Measurements from ENCODE around the gene CEP41.
"Not testable (repeated sequence)": the region's sequence is repeated elsewhere in the genome, so short reads cannot be mapped to it uniquely, and the experiment has no call there.

CEP41 gene

DNA sequence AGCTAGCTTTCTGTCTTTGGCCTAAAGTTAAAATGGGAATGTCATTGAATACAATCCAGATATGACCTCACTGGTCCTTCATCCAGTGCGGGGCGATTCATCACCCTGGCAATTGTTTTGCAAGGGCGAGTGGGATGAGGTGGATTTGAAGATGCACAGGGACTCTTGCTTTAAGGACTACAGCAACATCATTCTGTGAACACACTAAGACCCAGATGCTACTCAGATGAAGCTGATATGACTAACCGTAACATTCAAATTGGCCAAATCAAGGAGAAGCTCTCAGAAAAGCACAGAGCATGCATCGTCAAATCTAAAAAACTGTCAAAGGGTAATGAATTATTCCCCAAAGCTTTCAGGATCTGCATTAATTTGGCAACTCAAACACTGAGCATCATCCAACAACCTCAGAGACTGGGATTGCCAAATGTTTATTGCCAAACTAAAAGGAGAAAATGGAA, 47.7 kb downstream of the CEP41 start:
- DNase-seq (ENCODE audit: low read depth in 2 of 2, low spot score in 1 of 2): no peak

DNA sequence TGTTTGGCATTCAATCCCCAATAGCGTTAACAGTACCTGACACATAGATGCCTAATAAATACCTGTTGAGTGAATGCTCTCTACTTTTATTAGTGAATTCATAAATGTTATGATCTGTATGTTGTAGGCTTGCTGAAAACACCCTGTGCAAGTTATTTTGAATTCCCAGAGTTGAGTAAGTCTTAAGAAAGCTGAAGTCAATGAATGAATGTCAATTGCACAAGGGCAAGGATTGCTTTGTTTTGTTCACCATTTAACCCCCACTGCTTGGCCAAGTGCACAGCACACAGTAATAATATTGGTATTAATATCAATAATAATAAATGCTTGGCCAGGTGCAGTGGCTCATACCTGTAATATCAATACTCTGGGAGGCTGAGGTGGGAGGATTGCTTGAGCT, 50.3 kb downstream of the CEP41 start:
- no peak for DNase-seq (ENCODE audit: low read depth in 2 of 2, low spot score in 1 of 2)

DNA sequence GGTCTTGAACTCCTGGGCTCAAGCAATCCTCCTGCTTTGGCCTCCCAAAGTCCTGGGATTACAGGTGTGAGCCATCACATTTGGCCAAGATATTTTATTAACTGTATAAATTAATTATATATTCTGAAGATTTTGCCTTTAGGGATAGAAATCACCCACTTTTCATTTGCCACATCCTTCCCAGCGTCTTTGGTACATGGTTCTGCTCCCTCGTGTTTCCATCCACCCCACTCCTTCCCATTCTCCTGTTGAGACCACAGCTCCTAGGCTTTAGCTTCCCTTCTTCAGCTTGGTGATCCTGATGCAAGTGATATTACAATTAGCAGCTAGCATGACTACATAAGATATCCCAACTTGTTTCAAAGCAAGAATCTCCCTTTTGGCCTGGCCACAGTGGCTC, 52.1 kb downstream of the CEP41 start:
- no peak for DNase-seq (ENCODE audit: low read depth in 2 of 2, low spot score in 1 of 2)

DNA sequence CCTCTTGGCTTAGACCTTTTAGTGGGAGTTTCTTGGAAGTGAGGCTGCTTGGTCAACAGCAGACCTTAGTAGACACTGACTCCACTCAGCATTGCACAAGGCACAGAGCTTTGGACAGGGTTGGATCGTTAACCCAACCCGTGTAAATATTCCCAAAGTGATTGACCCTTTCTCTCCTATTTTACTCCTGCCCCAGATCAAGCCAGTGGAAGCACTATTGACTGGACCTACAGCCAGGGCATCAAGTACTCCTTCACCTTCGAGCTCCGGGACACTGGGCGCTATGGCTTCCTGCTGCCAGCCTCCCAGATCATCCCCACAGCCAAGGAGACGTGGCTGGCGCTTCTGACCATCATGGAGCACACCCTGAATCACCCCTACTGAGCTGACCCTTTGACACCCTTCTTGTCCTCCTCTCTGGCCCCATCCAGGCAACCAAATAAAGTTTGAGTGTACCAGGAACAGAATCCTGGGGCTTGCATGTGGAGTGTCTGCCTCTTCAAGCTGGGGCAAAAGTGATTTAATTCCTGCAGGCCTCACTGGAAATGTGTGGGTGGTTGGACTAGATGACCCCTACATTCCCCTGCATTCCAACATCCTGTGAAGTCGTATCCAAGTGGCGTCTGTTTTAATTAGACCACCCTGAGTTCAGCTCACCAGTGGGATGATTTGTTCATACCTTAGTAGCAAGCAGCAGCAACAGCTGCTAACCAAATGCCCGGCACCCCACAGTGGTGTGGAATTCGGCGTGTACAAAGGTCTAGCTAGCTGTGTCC, 53.0 kb downstream of the CEP41 start:
- no peak for DNase-seq (ENCODE audit: low read depth in 2 of 2, low spot score in 1 of 2)

DNA sequence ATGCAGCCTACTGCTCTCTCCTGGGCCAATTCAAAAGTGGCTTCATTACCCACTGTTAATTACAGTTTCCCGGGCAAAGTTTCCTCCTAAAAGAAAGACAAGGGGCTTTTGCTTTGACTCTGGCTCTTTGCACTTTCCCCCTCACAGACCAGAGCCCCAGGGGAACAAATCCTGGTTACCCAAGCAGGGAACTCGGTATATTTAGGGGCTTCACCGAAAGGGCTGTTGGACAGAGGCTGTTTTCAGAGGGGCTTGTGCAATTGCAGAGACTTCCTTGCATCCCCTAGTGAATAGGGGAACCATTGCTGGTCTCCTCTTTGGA, 53.5 kb downstream of the CEP41 start:
- no peak for DNase-seq (ENCODE audit: low read depth in 2 of 2, low spot score in 1 of 2)

DNA sequence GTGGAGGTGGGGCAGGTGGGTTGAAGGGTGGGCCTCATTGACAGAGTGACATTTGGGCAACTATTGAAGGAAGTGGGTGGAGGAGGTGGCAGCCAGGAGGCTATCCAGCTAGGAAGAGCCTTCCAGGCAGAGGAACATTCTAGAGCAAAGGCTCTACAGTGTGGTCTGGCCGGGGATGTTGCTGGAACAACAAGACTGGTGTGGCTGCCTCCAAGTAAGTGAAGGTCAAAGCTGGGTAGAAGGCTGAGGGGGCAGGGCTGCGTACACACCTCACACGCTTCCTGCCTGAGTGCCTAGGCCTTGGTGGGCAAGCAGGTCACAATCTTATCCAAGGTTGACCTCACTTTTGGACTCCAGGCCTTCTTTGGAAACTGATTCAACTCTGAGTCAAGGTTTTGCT, 53.9 kb downstream of the CEP41 start:
- DNase-seq (ENCODE audit: low read depth in 2 of 2, low spot score in 1 of 2): no peak

DNA sequence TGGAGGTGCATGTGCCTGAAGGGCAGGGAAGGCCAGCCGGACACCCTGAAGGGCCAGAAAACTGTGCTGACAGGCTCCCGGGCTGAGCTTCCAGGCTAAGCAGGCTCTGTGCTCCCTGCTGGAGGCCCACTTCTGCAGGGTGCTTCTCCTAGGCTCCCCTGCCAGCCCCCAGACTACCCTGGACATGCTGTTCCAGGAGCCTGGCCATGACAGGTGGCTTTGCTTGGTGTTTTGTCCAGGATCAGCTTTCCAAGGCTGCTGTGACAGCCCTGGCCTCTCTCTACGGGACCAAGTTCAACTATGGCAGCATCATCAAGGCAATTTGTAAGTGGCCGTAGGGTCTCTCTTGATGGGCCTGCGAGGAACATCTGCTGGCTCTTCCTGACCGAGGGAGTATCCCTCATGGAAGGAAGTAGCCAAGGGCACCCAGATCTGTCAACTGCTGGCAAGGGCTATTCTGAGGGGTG, 55.2 kb downstream of the CEP41 start:
- DNase-seq (ENCODE audit: low read depth in 2 of 2, low spot score in 1 of 2): no peak

DNA sequence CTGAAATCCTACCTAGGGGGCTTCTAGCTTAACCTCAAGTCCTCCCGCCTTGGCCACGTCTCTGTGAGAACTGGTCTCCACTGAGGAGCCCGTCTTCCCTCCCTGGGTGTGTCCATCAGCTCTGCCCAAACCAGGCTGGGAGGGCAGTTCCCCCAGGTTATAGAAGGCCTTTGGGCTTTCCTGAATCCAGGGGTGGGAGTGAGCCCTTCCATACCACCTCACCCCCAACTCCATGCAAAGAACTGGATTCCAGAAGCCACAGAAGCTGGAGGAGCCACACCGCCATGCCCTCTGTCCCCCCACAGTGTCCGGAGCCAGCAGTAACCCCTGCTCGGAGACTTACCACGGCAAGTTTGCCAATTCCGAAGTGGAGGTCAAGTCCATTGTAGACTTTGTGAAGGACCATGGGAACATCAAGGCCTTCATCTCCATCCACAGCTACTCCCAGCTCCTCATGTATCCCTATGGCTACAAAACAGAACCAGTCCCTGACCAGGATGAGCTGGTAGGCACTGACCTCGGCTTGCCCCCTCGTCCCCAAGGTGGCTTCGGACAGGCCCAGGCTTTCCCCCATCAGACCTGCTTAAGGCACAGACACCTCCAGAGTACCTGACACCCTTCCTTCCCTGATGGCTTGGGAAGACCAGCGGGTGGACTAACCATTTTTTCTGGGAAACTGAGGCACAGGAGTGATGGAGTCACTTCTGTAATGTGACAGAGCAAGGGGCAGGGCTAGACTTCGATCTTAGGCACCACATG, 55.8 kb downstream of the CEP41 start:
- DNase-seq (ENCODE audit: low read depth in 2 of 2, low spot score in 1 of 2): no peak

DNA sequence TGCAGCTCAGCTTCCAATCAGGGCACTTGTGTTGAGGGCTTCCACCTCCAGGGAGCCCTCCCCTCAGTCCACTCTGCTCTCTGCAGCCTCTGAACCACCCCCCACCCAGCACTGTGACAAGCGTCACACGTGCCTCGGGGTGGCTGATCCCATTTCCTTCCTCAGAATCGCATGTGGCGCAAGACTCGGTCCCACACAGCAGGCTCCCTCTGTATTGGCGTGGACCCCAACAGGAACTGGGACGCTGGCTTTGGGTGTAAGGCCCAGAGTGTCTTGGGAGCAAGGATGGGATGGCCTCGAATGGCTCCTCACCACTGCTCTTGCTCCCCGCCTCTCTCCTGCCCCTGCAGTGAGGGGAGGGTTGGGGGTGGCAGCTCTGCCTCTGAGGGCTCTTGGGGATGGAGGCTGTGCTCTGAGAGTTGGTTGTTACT, 56.4 kb downstream of the CEP41 start:
- DNase-seq (ENCODE audit: low read depth in 2 of 2, low spot score in 1 of 2): no peak

DNA sequence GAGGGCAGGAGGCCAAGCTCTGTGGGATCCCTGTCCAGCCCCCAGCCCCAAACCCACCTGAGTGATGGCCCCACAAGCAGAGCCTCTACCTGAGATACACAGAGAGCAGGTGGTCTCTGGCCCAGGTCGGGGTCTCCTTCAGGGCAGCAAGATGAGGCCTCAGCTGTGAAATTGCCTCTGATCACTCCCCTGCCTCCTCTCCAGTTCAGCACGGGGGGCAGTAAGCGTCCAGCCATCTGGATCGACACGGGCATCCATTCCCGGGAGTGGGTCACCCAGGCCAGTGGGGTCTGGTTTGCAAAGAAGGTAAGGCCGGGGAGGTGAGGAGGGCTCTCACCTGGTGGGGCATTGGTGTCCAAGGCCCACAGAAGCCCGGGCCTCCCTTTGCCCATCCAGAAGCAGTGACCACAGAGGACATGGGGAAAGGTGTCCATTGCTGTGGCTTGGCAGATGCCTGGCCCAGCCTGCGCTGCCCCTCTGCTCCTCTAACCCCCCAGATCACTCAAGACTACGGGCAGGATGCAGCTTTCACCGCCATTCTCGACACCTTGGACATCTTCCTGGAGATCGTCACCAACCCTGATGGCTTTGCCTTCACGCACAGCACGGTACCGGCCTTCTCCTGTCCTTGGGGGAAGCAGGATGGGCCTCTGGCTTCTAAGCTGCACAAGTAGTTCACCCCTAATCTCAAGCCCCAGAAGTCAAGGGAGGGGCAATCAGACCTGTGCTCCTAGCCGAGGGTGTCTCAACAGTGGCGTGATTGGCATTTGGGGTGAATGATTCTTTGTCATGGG, 57.4 kb downstream of the CEP41 start:
- DNase-seq (ENCODE audit: low read depth in 2 of 2, low spot score in 1 of 2): no peak

DNA sequence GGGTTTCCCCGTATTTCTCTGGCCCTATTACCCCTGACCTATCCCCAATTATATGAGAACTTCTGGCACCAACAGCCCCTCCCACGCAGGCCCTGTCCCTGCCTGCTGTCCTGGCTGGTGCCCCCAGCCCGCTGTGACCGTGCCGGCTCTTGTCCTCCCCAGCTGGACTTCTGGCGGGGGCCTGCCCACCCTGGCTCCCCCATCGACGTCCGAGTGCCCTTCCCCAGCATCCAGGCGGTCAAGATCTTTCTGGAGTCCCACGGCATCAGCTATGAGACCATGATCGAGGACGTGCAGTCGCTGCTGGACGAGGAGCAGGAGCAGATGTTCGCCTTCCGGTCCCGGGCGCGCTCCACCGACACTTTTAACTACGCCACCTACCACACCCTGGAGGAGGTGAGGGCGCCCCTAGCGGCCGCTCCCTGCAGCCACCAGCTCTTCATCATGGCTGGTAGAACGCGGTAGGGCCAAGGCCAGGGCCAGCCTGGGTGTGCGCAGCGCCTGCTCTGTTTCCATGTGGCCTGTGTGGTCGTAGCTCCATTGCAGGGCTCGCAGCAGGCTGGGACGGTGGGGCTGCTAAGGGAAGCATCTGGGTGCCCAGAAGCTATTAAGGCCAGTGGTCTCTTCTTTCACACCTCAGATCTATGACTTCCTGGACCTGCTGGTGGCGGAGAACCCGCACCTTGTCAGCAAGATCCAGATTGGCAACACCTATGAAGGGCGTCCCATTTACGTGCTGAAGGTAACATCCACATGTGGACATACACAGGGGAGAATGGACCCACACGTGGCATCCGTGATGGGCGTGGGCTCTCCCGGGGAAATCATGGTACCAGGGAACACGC, 59.1 kb downstream of the CEP41 start:
- DNase-seq (ENCODE audit: low read depth in 2 of 2, low spot score in 1 of 2): no peak

DNA sequence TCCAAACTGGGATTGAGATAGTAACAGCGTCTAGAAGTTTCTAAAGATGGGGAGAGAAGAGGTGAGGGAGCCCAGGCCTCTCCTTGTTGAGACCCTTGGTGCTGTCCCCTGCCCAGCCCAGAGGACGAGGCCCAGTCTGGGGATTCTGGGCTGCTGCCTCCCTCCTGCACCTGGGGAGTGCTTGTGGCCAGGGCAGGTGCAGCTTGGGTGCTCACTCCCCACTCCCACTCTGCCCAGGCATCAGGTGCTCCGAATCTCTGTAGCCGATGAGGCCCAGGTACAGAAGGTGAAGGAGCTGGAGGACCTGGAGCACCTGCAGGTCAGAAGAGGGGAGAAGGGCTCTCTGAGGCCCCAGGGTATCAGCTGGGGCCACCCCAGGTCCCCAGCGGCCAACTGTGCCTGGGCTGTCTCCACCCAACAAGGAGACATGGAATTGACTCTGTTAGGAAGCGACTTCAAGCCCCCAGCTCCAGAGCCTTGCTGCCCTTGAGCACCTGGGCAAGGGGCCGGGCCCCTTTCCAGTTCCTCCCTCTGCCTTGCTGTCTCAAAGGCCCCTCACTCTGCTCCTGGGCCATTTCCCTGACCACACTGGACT, 59.9 kb downstream of the CEP41 start:
- DNase-seq (ENCODE audit: low read depth in 2 of 2, low spot score in 1 of 2): no peak

DNA sequence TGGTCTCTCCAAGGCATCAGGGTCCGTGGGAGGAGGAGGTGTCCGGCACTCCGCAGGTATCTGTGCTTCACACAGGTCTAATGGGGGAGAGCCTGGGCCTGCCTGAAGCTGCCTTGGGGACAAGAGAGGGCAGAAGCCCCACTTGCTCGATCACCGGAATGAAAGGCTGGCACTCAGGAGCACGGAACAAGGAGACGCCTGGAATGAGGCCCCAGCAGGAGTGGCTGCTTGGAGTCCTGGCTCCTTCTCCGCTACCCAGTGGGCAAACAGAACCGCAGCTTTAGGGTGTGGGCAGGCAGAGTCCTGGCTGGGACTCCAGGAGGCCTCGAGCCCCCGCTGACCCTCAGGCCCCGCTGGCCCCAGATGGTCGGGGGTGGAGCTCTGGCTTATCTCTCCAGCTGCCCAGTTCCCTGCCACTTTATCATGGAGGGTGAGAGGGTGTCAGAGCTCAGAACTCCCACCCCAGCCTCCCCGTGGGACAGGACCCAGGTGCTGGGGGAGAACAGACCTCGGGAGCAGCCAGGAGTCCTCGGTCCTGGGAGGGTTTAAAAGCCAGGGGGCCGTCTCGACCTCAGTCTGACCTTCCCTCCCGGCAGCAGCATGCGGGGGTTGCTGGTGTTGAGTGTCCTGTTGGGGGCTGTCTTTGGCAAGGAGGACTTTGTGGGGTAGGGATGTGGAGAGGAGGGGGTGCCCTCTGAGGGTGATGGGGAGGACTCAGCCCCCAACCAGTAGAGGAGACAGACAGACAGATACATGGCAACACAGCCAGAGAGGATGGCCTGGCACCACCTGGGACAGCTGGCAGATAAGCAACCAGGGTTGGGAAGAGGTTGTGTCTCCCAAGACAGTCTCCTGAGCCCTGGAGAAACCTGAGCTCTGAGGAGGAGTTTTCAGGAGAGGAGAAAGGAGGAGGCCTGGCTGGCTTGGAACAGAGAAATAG, 60.6 kb downstream of the CEP41 start, which contains the start of gene CPA1:
Gene CPA1, plus strand, starts transcription at position 574 of the 940 bp plus-strand sequence. Its CDS starts 27 bp downstream, at position 601.
- no peak for DNase-seq (ENCODE audit: low read depth in 2 of 2, low spot score in 1 of 2)

DNA sequence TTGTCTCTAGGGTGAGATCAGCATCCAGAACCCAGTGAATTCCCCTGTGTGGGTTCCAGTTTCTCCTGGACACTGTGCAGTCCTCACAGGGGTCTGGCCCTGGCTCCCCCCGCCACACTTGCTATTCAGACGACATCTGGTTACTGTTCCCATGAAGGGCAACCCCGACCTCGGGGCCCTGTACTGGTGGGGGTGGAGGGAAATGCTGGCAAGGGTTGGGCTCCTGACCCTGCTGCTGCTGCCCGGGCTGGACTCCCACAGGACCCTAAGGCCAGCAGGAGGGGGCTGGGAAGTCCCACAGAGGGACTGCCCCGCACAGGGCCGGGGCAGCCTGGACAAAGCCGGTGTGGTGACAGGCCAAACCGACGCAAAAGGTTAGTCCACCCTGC, 61.3 kb downstream of the CEP41 start:
- DNase-seq (ENCODE audit: low read depth in 2 of 2, low spot score in 1 of 2): no peak

DNA sequence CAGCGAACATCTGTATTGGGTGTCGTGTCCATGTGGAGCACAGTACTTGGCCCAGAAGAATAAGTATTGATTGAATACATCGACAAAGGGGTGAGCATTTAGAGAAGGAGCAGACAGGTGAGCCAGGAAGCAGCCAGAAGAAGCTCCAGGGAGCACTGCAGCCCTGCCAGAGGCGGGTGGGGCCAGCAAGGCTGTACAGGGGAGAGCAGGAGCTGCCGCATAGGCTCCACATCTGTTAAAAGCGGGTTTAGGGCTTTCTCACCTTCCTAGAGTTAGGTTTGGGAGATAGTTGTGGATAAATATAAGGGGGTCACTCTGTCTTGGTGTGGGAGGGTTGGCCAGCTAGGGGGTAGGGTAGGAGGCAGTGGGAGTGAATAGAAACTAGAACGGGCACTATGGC, 61.8 kb downstream of the CEP41 start:
- no peak for DNase-seq (ENCODE audit: low read depth in 2 of 2, low spot score in 1 of 2)

DNA sequence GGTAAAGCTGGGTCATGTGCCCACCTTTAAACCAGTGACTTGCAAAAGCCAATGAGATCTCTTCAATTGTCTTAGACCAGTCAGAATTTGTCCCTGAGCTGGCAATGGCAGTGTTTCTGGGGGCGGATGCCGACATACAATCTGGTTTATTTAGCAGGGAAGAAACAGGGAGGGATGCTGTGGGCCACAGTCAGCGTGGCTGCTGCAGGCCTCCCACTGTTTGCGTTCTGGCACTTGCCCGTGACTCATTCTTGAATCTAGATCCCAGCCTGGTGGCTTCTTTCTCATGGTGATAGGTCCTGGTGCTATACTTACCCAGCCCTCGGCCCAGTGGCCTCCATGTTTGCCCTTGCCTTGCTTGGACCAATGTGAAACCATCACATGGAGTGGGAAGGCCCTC, 63.6 kb downstream of the CEP41 start:
- no peak for DNase-seq (ENCODE audit: low read depth in 2 of 2, low spot score in 1 of 2)

DNA sequence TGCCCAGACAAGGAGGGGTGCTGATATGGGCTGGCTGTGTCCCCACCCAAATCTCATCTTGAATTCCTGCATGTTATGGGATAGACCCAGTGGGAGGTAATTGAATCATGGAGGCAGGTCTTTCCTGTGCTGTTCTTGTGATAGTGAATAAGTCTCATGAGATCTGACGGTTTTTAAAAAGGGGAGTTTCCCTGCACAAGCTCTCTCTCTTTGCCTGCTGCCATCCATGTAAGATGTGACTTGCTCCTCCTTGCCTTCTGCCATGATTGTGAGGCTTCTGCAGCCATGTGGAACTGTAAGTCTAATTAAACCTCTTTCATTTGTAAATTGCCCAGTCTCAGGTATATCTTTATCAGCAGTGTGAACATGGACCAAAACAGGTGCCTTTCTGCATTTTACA, 64.4 kb downstream of the CEP41 start:
- not testable (repeated sequence) for DNase-seq (ENCODE audit: low read depth in 2 of 2, low spot score in 1 of 2)

DNA sequence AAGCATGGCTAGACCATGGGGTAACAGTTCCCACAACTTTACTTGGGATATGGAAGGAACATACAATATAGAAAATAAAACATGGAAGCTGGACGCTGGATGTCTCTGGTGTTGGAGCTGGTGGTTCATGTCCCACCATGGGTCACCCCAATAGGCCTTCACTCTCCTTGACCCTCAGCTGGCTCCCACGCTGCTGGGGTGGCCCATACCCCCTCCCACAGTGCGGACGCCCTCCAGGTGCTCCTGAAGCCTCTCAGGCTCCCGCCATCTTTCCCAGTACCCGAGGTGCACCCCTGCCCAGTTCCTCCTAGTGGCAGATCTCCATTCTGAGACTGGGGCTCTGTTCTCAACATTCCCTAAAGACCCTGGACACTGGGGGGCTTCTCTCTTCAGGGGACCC, 66.3 kb downstream of the CEP41 start:
- no peak for DNase-seq (ENCODE audit: low read depth in 2 of 2, low spot score in 1 of 2)
